PC-9 (cell line): ENCODE results near the gene GCLC.
"Not testable (repeated sequence)": the region's sequence is repeated elsewhere in the genome, so short reads cannot be mapped to it uniquely, and the experiment has no call there.

Experiments used
- EZH2 ChIP-seq: fragments of 200-600 bp; sonication (generic); IDR thresholded peaks from 2 replicates; pipeline ENCODE4 v1.8.0; 2017; ENCODE audit warnings: antibody characterized with exemption, low read depth
- TF ChIP-seq, protein P1 (sequence below): fragments of 200-600 bp; sonication (generic); conservative IDR thresholded peaks from 2 replicates; pipeline ENCODE4 v1.6.1; 2017; ENCODE audit warnings: mixed run types, antibody characterized with exemption, mild to moderate bottlenecking, moderate library complexity

DNA sequence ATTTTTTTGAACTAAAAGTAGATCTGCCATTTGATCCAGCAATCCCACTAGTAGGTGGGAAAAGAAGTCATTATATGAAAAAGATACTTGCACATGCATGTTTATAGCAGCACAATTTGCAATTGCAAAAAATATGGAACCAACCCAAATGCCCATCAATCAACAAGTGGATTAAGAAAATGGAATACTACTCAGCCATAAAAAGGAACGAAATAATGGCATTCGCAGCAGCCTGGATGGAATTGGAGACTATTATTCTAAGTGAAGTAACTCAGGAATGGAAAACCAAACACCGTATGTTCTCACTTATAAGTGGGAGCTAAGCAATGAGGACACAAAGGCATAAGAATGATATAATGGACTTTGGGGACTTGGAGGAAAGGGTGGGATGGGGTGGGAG, 27.5 kb upstream of the GCLC start:
- TF ChIP-seq, protein P1, sequence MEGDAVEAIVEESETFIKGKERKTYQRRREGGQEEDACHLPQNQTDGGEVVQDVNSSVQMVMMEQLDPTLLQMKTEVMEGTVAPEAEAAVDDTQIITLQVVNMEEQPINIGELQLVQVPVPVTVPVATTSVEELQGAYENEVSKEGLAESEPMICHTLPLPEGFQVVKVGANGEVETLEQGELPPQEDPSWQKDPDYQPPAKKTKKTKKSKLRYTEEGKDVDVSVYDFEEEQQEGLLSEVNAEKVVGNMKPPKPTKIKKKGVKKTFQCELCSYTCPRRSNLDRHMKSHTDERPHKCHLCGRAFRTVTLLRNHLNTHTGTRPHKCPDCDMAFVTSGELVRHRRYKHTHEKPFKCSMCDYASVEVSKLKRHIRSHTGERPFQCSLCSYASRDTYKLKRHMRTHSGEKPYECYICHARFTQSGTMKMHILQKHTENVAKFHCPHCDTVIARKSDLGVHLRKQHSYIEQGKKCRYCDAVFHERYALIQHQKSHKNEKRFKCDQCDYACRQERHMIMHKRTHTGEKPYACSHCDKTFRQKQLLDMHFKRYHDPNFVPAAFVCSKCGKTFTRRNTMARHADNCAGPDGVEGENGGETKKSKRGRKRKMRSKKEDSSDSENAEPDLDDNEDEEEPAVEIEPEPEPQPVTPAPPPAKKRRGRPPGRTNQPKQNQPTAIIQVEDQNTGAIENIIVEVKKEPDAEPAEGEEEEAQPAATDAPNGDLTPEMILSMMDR, result not testable (repeated sequence)
- not testable (repeated sequence) for TF ChIP-seq EZH2
